ENCODE results near the gene DUOX1.

DNA sequence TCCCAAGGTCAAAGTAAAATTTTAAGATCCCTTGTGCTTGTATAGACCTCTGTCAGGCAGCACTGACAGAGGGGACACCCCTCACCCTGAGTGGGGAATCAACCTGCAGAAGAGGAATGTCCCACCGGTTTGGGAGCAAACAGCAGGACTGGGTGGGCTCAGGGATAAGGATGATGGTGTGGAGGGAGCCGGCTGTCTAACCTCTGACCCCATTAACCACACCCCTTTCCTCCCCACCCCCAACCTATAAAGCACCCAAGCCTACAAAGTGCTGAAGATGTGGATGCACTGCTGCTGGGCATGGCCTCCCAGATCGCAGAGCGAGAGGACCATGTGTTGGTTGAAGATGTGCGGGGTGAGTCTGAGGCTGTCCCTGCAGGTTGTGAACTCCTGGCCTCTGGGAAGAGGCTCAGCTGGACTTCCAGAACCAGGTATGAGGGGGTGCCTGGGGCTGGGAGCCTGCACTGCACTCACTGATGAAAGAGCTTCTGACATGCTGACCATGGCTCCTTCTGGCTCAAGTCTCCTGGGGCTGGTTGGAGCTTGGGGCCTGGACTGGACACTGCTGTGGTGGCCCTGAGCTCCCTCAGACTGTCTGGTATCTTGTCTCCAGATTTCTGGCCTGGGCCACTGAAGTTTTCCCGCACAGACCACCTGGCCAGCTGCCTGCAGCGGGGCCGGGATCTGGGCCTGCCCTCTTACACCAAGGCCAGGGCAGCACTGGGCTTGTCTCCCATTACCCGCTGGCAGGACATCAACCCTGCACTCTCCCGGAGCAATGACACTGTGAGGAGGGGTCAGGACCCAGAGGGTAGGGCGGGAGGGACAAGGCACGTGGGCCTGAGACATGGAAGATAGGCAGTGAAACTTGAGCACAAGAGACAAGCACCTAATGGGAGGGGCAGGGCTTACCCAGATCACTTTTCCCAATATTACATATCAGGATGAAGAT is 9.3 kb downstream of the DUOX1 start:
- TF ChIP-seq POLR2A (IDR thresholded peaks at IDR 0.05): peak in 1 of 2 donors; percentile 21
- TF ChIP-seq, protein P1, sequence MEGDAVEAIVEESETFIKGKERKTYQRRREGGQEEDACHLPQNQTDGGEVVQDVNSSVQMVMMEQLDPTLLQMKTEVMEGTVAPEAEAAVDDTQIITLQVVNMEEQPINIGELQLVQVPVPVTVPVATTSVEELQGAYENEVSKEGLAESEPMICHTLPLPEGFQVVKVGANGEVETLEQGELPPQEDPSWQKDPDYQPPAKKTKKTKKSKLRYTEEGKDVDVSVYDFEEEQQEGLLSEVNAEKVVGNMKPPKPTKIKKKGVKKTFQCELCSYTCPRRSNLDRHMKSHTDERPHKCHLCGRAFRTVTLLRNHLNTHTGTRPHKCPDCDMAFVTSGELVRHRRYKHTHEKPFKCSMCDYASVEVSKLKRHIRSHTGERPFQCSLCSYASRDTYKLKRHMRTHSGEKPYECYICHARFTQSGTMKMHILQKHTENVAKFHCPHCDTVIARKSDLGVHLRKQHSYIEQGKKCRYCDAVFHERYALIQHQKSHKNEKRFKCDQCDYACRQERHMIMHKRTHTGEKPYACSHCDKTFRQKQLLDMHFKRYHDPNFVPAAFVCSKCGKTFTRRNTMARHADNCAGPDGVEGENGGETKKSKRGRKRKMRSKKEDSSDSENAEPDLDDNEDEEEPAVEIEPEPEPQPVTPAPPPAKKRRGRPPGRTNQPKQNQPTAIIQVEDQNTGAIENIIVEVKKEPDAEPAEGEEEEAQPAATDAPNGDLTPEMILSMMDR (IDR thresholded peaks at IDR 0.05): no peak

All from adrenal gland (tissue), 5 donors.